Measurements from ENCODE around the gene SH3BP1. TPM values are rescaled to one million over a fixed set of nuclear protein-coding genes. Genes with fewer than 3 reads are reported as not detected.
A peak's percentile ranks its signal among the peaks of the same experiment; 100 is the strongest.

SH3BP1 gene
- polyA plus RNA-seq, 1 experiment: 8.4 TPM

DNA sequence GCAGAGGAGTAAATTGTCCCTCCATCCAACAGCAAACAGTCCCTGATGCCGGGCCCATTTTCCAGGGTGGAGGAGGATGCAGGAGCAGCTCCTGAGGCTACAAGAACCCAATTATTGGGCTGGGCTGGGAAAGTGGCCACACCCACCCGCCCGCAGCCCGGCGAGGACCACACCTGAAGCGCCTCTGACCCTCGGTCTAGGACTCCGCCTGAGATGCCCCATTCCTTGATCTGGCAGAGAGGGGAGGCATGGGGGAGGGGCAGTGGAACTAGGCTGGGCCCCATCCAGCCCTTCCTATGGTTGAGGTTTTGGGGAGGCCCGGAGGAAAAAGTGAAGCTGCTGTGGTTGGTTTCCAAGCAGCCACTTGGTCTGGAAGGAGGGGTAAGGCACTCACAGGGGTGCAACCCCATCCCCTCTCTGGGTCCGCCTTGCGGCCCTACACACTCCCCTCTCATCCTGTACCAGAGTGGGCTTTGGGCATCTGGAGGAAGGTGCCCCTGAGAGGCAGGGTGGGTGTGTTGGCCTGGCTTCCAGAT lies 33.5 kb downstream of the SH3BP1 start:
- TF ChIP-seq CTCF (IDR thresholded peaks at IDR 0.05; ENCODE audit: low read depth, low read length): no peak
- POLR2A ChIA-PET: no interaction called here
- no peak overlapping the region for H3K27ac ChIP-seq (ENCODE audit: low read depth, low read length)
- CTCF ChIA-PET: interaction anchor here (1.4 kb wide), 1 partner anchor 12 kb away, joined by 3 read pairs; no protein-coding TSS in a partner anchor
- no peaks in the 10 kb centered on the region for H3K27me3 ChIP-seq (ENCODE audit: control insufficient read depth, insufficient read depth, low read length)
- no peak overlapping the region for H3K4me3 ChIP-seq (ENCODE audit: low read depth, low read length)
- DNase-seq (ENCODE audit: low read depth, low spot score): no peak
- no peaks in the 10 kb centered on the region; the same call in 1 of the 2 replicates for H3K9me3 ChIP-seq (ENCODE audit: control insufficient read depth, insufficient read depth, low read length)

DNA sequence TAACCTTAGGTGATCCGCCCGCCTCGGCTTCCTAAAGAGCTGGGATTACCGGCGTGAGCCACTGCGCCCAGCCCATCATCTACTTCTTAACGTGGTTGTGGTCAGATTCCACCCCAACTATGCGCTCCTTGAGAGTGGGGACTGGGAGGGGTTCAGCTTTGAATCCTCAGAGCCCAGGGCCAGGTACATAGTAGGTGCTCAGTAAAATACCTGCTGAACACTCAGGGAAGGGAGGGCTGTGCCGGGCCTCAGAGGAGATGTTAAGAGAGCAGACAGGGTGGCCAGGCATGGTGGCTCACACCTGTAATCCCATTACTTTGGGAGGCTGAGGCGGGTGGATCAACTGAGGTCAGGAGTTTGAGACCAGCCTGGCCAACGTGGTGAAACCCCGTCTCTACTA lies 34.8 kb downstream of the SH3BP1 start:
- Histone ChIP-seq H3K27ac (ENCODE audit: low read depth, low read length) (peak overlapping the region; percentile 94), H3K27me3 (ENCODE audit: control insufficient read depth, insufficient read depth, low read length) (no peaks in the 10 kb centered on the region), H3K4me3 (ENCODE audit: low read depth, low read length) (no peak overlapping the region), H3K9me3 (ENCODE audit: control insufficient read depth, insufficient read depth, low read length) (no peaks in the 10 kb centered on the region; the same call in 1 of the 2 replicates)
- no peak for TF ChIP-seq CTCF (IDR thresholded peaks at IDR 0.05; ENCODE audit: low read depth, low read length)
- POLR2A ChIA-PET: interaction anchor here (1.2 to 2.5 kb wide), 3 partner anchors 10 to 29 kb away, joined by 3 to 46 read pairs (median 20); partner anchors contain the start of gene PDXP
- no peak for DNase-seq (ENCODE audit: low read depth, low spot score)
- CTCF ChIA-PET: interaction anchor here (1.4 kb wide), 1 partner anchor 13 kb away, joined by 3 read pairs; no protein-coding TSS in a partner anchor

DNA sequence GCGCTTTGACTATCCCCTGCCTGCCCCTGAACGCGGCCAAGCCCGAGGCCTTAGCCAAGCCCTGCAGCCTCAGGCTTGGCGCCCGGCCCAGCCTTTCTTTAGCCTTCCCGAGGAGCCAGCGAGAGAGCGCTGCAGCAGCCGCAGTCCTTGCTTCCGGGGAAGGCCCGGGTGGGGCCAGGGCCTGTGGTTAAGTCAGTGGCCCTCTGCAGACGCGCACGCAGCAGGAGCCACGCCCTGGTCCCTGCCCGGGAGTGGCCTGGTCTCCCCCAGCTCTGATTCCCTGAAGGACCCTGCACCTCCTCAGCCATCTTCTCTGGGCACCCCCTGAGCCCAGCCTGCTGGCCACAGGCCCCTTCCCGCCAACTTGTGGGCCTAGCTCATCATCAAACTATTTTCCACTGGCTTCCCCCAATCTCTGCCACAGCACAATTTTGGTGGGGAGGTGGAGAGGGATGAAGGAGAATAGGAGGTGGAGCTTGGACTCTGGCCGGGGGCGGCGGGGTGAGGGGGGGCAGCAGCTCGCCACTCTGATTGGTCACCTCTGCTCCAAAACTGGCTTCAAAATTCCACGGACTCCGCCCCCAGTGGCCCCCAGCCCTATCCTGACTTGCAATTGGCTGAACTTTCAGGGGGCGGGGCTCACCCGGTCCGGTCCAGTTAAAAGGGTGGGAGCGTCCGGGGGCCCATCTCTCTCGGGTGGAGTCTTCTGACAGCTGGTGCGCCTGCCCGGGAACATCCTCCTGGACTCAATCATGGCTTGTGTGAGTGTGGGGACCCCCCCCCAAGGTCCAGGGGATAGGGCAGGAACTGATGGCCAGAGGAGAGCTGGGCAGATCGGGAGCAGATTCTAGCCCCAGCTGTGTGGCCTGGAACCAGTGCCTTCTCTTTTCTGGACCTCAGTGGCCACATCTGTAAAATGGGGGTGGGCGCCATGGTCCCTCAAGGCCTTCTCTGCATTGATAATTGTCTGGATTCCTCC lies 35.8 kb downstream of the SH3BP1 start, which contains the start of gene LGALS1:
Gene LGALS1 (plus strand): TSS at position 686 of the 979 bp plus-strand sequence. CDS start 67 bp downstream, at position 753.
- TF ChIP-seq CTCF (IDR thresholded peaks at IDR 0.05; ENCODE audit: low read depth, low read length): 0 out of 2 replicates have a peak, but pooled peaks have one; percentile 9
- POLR2A ChIA-PET: interaction anchor here (0.6 to 4.1 kb wide), 21 partner anchors 11 to 133 kb away, joined by 3 to 52 read pairs (median 8); partner anchors contain the start of genes GCAT, GGA1, LGALS2 and NOL12

DNA sequence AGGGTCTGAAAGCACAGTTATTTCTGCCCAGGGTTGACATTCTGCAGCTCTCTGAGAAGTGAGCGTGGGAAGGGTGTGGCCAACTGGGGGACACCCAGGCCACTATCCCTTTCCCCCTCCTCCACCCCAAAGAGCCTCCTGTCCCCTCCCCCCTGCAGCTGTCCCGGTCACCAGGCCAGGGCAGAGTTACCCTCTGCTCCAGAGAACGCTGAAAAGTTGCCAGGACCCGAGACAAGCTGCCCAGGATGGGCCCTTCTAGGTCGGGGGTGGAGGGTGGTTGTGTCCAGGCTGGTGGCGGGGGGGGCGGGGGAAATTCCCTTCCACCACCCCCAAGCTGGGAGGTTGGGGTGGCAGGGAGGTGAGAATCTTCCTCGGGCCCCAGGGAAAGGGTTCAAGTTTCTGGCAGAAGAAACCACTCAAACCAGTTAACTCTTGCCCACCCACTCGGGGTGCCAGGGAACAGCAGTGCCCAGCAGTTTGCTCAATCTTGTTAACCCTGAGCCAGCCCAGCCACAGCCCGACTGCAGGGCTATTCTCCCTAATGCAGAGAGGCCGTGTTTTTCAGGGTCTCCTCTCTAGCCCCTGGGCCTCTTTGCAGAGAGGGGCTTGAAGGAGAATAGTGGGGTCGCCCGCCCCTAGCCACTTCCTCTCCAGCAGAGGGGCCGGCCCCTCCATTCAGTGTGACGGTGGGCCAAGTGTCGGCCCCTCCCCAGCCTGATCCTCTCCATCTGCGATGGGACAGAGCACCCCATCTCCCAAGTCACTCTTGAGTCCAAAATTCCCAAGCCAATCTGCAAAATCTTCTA lies 36.7 kb downstream of the SH3BP1 start:
- CTCF ChIA-PET: interaction anchor here (0.5 to 1.6 kb wide), 2 partner anchors 12 to 33 kb away, joined by 6 to 16 read pairs; no protein-coding TSS in a partner anchor
- POLR2A ChIA-PET: interaction anchor here (0.6 to 4.1 kb wide), 14 partner anchors 10 to 129 kb away, joined by 3 to 52 read pairs (median 13); partner anchors contain the start of genes GGA1, NOL12 and PDXP
- no peaks in the 10 kb centered on the region for H3K27me3 ChIP-seq (ENCODE audit: control insufficient read depth, insufficient read depth, low read length)
- no peak for DNase-seq (ENCODE audit: low read depth, low spot score)
- no peaks in the 10 kb centered on the region; the same call in 1 of the 2 replicates for H3K9me3 ChIP-seq (ENCODE audit: control insufficient read depth, insufficient read depth, low read length)
- H3K4me3 ChIP-seq (ENCODE audit: low read depth, low read length): peak overlapping the region; percentile 97
- H3K27ac ChIP-seq (ENCODE audit: low read depth, low read length): peak overlapping the region; percentile 72
- TF ChIP-seq CTCF (IDR thresholded peaks at IDR 0.05; ENCODE audit: low read depth, low read length): no peak

More for the DNA sequence above, 35.8 kb downstream of the SH3BP1 start, which contains the start of gene LGALS1:
- peak within 1 kb of the TSS; percentile 94 for H3K27ac ChIP-seq (ENCODE audit: low read depth, low read length)
- DNase-seq (ENCODE audit: low read depth, low spot score): peak; percentile 98
- H3K9me3 ChIP-seq (ENCODE audit: control insufficient read depth, insufficient read depth, low read length): no peaks in the 10 kb centered on the region; the same call in 1 of the 2 replicates
- H3K4me3 ChIP-seq (ENCODE audit: low read depth, low read length): peak within 1 kb of the TSS; percentile 97
- CTCF ChIA-PET: interaction anchor here (0.7 to 1.6 kb wide), 4 partner anchors 8 to 116 kb away, joined by 3 to 16 read pairs (median 4); no protein-coding TSS in a partner anchor
- H3K27me3 ChIP-seq (ENCODE audit: control insufficient read depth, insufficient read depth, low read length): no peaks in the 10 kb centered on the region
